ENCODE measurements around the gene TIAM2.
A peak's percentile ranks its signal among the peaks of the same experiment; 100 is the strongest.

TIAM2 gene

GRCh38 chr6:155146205-155146604 lies 151.1 kb downstream of the TIAM2 start:
- no peak for TF ChIP-seq CTCF (IDR thresholded peaks at IDR 0.05; ENCODE audit: low read depth, low read length)
- H3K4me3 ChIP-seq (ENCODE audit: low read depth, low read length) = no peak overlapping the region
- in situ Hi-C loops (cut with HindIII; ENCODE audit: low sequenced_read_pairs) = no loop called here
- DNase-seq (ENCODE audit: low read depth, low spot score) = no peak

GRCh38 chr6:155147958-155148663 lies 153.0 kb downstream of the TIAM2 start:
- in situ Hi-C loops (cut with HindIII; ENCODE audit: low sequenced_read_pairs) = no loop called here
- DNase-seq (ENCODE audit: low read depth, low spot score) = no peak
- no peak for TF ChIP-seq CTCF (IDR thresholded peaks at IDR 0.05; ENCODE audit: low read depth, low read length)
- no peak overlapping the region for H3K4me3 ChIP-seq (ENCODE audit: low read depth, low read length)

- in situ Hi-C loops (cut with HindIII; ENCODE audit: low sequenced_read_pairs) = no loop called here
- no peak overlapping the region for H3K4me3 ChIP-seq (ENCODE audit: low read depth, low read length)
- no peak for DNase-seq (ENCODE audit: low read depth, low spot score)
- TF ChIP-seq CTCF (IDR thresholded peaks at IDR 0.05; ENCODE audit: low read depth, low read length) = no peak
These were observed 156.0 kb downstream of the TIAM2 start for GRCh38 chr6:155150967-155151671.

GRCh38 chr6:155152211-155153076 lies 157.3 kb downstream of the TIAM2 start:
- in situ Hi-C loops (cut with HindIII; ENCODE audit: low sequenced_read_pairs) = no loop called here
- H3K4me3 ChIP-seq (ENCODE audit: low read depth, low read length) = no peak overlapping the region
- TF ChIP-seq CTCF (IDR thresholded peaks at IDR 0.05; ENCODE audit: low read depth, low read length) = peak; percentile 17
- DNase-seq (ENCODE audit: low read depth, low spot score) = no peak

GRCh38 chr6:155154158-155154830 lies 159.2 kb downstream of the TIAM2 start:
- H3K4me3 ChIP-seq (ENCODE audit: low read depth, low read length) = no peak overlapping the region
- TF ChIP-seq CTCF (IDR thresholded peaks at IDR 0.05; ENCODE audit: low read depth, low read length) = no peak
- peak; percentile 93 for DNase-seq (ENCODE audit: low read depth, low spot score)
- in situ Hi-C loops (cut with HindIII; ENCODE audit: low sequenced_read_pairs) = no loop called here
